Neutrophil (primary cell): ENCODE measurements around the gene MPP4.
"Not testable (repeated sequence)": the region's sequence is repeated elsewhere in the genome, so short reads cannot be mapped to it uniquely, and the experiment has no call there.

ENCODE experiments used
- H3K27ac ChIP-seq: fragments of 200-600 bp; sonication (generic); 2 replicates; pipeline ENCODE4 v1.5.1; 2016; ENCODE audit warnings: mild to moderate bottlenecking, moderate library complexity
- H3K27me3 ChIP-seq: fragments of 200-600 bp; sonication (generic); 2 replicates; pipeline ENCODE4 v1.6.0; 2016; ENCODE audit warnings: mild to moderate bottlenecking
- H3K36me3 ChIP-seq: fragments of 200-600 bp; sonication (generic); 2 replicates; pipeline ENCODE4 v1.5.1; 2017
- H3K4me1 ChIP-seq, 2 experiments: fragments of 200-600 bp in 1 of 2; sonication (generic) in 1 of 2; 1 replicate in 1 of 2; 2 replicates in 1 of 2; pipeline versions ENCODE4 v1.5.1 to v1.6.1; 2013 to 2016; ENCODE audit warnings: low read depth in 1 of 2, low read length in 1 of 2, mild to moderate bottlenecking in 1 of 2, moderate library complexity in 1 of 2; ENCODE audit not compliant: control insufficient read depth in 1 of 2, insufficient read depth in 1 of 2
- H3K4me3 ChIP-seq, 2 experiments: fragments of 200-600 bp in 1 of 2; sonication (generic) in 1 of 2; 1 replicate in 1 of 2; 2 replicates in 1 of 2; pipeline ENCODE4 v1.5.1; 2013 to 2016; ENCODE audit warnings: low read depth in 1 of 2, low read length in 1 of 2, mild to moderate bottlenecking in 1 of 2, moderate library complexity in 1 of 2
- H3K9me3 ChIP-seq: fragments of 200-600 bp; sonication (generic); 2 replicates; pipeline ENCODE4 v1.5.1; 2016
- TF ChIP-seq, protein P1 (sequence below): fragments of 200-600 bp; sonication (generic); IDR thresholded peaks from 2 replicates; pipeline ENCODE4 v1.5.1; 2016; ENCODE audit warnings: antibody characterized with exemption

The MPP4 gene

DNA sequence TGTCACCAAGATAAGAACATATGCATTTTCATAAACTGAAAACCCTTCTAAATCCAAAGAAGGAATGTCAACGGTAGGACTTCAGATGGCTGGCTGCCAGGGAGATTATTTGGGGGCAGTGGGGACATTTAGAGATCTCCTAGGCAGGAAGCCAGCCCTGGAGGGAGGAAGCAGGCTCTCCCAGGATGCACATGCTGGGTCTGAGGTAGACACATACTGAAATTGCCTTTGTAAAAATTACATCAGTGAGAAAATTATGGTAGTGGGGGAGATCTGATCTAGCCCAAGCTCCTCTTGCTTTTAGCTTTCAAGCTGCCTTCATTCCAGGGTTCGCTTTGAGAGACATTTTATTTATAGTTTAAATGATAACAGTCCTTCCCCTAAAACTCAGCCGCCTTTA, 24.1 kb downstream of the MPP4 start:
- Histone ChIP-seq H3K4me3 (no peak overlapping the region), H3K27ac (no peak overlapping the region), H3K9me3 (no peaks in the 10 kb centered on the region), H3K36me3 (no peaks in the 10 kb centered on the region), H3K4me1 (no peaks in the 10 kb centered on the region), H3K27me3 (no peaks in the 10 kb centered on the region)
- TF ChIP-seq, protein P1, sequence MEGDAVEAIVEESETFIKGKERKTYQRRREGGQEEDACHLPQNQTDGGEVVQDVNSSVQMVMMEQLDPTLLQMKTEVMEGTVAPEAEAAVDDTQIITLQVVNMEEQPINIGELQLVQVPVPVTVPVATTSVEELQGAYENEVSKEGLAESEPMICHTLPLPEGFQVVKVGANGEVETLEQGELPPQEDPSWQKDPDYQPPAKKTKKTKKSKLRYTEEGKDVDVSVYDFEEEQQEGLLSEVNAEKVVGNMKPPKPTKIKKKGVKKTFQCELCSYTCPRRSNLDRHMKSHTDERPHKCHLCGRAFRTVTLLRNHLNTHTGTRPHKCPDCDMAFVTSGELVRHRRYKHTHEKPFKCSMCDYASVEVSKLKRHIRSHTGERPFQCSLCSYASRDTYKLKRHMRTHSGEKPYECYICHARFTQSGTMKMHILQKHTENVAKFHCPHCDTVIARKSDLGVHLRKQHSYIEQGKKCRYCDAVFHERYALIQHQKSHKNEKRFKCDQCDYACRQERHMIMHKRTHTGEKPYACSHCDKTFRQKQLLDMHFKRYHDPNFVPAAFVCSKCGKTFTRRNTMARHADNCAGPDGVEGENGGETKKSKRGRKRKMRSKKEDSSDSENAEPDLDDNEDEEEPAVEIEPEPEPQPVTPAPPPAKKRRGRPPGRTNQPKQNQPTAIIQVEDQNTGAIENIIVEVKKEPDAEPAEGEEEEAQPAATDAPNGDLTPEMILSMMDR: no peak

DNA sequence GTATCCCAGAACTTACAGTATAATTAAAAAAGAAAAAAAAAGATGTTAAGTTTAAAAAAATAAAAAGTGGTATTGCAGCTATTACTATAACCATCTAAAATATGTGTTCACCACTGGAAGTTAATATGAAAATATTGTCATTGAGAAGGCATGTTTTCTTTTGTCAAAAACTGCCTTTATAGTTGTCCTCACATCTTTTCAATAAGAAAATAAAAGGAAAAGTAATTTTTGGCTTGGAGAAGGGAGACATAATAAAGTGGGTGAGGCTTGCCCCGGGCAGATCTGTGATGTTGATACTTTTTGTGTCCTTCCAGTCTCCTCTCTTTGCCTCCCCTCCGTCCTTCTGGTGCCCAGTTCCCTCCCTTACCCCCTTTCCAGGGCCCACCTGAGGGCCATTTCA, 24.9 kb downstream of the MPP4 start:
- TF ChIP-seq, protein P1: no peak
- Histone ChIP-seq H3K36me3 (no peaks in the 10 kb centered on the region), H3K4me1 (no peaks in the 10 kb centered on the region), H3K4me3 (no peak overlapping the region), H3K27me3 (no peaks in the 10 kb centered on the region), H3K9me3 (no peaks in the 10 kb centered on the region), H3K27ac (no peak overlapping the region)

DNA sequence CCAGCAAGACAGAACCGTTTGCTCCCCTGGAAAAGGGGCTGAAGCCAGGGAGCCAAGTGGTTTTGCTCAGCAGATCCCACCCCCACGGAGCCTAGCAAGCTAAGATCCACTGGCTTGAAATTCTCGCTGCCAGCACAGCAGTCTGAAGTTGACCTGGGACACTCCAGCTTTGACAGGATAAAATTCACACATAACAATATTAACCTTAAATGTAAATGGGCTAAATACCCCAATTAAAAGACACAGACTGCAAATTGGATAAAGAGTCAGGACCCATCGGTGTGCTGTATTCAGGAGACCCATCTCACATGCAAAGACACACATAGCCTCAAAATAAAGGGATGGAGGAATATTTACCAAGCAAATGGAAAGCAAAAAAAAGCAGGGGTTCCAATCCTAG, 27.2 kb downstream of the MPP4 start:
- H3K27me3 ChIP-seq, H3K4me3 ChIP-seq, H3K36me3 ChIP-seq: not testable (repeated sequence)

DNA sequence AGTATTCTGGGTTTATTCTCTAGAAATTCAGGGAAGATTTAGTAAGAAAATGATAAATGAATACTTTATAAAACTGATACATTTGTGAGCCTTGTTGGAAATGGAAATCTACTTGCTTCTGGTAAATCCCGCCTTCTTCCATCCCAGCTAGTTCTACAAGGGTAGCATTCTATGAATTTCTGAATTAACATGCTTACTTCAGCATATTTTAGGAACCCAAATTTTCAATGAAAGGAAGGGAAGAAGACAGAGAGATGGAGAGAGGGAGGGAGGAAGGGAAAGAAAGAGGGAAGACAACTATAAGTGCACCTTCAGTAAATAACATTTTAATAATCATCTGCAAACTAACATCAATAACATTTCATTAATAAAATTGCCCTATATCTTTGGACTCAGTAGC, 28.6 kb downstream of the MPP4 start:
- TF ChIP-seq, protein P1: no peak
- Histone ChIP-seq H3K27ac (no peak overlapping the region), H3K36me3 (no peaks in the 10 kb centered on the region), H3K27me3 (no peaks in the 10 kb centered on the region), H3K4me1 (no peaks in the 10 kb centered on the region), H3K4me3 (no peak overlapping the region), H3K9me3 (no peaks in the 10 kb centered on the region)

More for the DNA sequence above, 27.2 kb downstream of the MPP4 start:
- not testable (repeated sequence) for H3K27ac ChIP-seq, H3K9me3 ChIP-seq, H3K4me1 ChIP-seq

DNA sequence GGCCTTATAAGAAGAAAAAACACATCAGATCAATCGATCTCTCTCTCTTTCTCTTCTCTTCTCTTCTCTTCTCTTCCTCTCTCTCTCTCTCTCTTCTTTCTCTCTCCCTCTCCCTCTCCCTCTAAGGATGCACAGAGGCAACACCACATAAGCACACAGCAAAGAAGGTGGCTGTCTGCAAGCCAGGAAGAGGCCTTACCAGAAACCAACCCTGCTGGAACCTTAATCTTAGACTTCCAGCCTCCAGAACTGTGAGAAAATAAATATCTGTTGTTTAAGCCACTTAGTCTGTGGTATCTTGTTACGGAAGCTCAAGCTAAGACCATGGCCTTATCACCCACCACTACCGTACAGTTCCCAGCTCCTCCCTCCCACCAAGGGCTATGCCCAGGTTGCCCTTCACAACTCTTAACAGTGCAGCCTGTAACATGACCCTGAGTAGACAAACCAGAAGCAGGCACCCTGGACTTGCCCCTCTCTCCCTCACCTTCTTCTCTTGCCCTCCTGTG, 30.0 kb downstream of the MPP4 start:
- H3K4me3 ChIP-seq: no peak overlapping the region
- no peak overlapping the region for H3K27ac ChIP-seq
- no peaks in the 10 kb centered on the region for H3K27me3 ChIP-seq
- H3K36me3 ChIP-seq: no peaks in the 10 kb centered on the region
- H3K9me3 ChIP-seq: no peaks in the 10 kb centered on the region
- TF ChIP-seq, protein P1: no peak
- H3K4me1 ChIP-seq: no peaks in the 10 kb centered on the region

DNA sequence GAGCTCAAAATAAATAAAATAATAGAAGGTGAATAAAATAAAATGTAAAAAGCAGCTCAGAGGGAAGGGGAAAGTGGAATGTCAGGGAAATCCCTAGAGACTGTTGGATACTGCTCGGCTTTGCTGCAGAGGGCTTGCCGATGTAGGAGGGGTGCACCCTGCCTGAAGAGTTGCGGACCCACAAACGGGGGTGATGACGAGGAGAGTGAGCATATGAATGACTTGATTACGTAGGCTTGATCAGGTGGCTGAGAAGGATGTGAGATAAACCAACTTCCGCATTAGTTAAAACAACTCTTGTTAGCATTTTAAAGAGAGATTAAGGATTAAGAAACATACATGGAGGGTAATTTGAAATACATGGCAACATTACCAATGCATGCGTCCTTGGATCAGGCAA, 34.1 kb downstream of the MPP4 start:
- TF ChIP-seq, protein P1: no peak
- no peaks in the 10 kb centered on the region for H3K9me3 ChIP-seq

More for the DNA sequence above, 34.1 kb downstream of the MPP4 start:
- Histone ChIP-seq H3K4me1 (peaks cover 7 to 16% of the 10 kb centered on the region in 2 experiments), H3K27ac (no peak overlapping the region), H3K27me3 (no peaks in the 10 kb centered on the region), H3K4me3 (no peak overlapping the region), H3K36me3 (no peaks in the 10 kb centered on the region)
